HUDEP-2 (cell line): Measurements from ENCODE around the gene TTLL11.

Experiments used
- DNase-seq, 76 experiments: peaks; one replicate each; lab custom pipeline; 2025; ENCODE audit not compliant: unreplicated experiment in 76 of 76; lab: John Stamatoyannopoulos, UW

Gene TTLL11

DNA sequence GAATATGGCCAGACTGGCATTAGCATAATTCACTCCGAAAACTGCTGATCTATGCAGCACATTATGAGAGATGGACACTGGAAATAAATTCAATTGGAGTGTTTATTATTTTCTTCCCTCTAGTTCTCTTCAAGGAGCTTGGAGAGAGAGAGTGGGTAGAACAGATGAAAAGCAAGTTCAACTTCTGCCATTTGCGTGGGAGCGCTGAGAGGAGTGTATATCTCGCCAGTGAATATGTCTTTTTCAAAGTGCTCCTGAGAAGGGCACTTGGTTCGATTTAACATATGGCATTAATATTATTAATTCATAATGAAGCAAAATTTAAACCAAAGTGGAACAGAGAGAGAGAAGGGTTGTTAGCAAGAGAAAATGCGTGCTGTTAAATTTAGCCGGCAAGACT, 227.2 kb downstream of the TTLL11 start:
- no peak for DNase-seq

DNA sequence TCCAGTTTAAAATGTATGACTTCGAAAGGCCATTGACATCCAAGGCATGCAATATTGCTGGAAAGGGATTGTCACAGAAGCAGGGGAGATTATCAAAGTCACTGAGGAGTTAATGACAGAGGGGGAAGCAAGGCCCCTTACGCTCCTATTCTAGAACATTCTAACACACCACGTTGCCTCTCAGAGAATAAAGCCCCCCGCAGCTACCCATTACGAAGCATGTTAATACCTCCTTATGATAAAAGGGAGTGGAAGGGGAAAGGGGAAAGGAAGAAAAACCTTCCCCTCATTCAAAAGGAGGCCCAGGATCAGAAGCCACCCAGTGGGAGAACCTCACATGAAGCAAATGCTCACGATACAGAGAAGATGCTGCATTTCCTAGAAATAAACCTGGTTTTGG, 228.0 kb downstream of the TTLL11 start:
- no peak for DNase-seq

DNA sequence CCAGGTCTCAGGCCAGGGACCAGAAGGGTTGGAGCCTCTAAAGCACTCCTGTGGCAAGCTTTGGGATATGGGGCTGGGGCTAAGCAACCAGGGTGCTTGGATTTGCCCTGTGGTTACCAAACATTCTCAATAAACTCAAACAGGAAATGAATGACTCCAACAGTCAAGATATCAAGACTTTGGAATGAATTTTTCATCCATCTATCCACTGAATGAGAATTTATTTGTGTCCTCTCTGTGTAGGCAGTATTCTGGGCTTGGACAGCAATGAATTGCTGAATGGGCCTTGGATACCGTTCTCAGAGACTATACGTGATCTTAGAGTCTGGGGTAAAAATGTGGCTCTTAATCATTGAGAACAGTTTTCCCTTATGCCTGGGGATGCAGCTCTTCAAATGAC, 229.2 kb downstream of the TTLL11 start:
- no peak for DNase-seq

DNA sequence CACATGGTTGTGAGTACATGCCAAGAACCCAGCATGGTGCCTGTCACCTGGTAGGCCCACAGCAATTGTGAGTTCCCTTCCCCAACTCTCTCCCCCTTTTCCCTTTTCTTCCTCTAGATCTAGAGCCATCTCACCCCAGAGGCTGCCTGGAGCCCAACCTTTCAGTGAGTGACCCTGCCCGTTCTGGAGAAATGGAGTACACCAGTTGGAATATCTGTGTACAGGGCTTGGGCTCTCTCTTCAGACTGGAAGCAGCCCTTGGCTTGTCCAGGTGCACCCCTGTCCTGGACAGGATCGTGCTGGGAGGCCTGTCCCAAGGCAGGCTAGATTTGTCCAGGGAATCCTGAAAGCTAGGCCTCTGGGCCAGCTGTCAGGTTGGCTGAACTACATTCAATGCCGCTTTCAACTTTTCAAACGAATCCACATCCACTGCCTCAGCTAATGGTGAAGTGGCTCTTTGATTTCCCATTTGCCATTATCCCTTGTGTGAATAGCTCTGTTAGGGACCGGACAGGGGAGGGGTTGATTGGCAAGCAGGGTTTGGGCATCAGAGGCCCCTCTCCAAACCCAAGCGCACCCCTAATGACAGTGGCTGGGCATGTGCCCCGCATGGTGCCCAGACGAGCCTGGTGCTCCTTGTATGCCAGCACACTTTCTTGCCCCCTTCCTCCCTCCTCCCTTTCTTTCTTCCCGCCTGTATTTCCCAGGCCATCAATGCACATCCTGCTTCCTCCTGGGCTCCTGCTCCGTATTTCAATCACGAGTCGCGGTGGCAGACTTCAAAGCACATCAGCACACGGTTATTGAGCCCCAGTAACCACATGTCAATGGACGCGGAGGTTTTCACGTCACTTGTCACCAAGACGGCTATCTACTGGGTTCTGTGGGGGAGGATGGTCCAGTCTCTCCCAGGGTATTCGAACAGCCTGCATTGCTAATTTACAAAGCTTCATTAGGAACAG, 230.5 kb downstream of the TTLL11 start:
- no peak for DNase-seq

DNA sequence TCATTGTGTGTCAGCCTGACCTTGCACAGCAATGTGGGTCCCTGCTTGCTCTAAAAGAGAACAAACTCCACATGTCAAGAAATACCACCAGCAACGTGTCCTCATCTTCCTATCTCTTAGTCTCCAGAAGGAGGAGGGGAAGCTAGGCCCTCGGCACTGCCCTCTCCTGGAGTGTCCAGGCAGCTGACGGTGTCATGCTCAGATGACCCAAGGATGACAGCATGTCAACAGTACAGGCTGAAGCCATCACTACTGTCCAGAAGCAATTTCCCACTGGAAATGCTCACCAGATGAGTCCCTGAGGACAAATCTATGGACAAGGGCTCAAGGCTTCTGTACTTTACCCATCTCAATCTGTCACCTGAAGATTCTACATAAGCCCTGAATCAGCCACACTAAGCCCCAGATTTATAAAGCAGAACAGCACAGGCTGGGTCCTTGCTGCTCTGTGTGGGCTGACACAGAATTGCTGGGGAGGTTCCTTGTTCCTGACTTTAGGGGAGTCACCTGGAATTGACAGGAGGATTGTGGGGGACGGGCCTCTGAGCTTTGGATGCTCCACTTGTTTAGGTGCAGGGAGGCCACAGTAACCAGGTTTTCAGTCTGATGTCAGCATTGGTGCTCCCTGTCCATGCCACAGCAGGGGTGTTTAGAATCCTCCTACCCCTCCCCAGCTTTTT, 231.5 kb downstream of the TTLL11 start:
- peak in 52 of 76 experiments; percentile 3 to 55 (median 26) for DNase-seq

DNA sequence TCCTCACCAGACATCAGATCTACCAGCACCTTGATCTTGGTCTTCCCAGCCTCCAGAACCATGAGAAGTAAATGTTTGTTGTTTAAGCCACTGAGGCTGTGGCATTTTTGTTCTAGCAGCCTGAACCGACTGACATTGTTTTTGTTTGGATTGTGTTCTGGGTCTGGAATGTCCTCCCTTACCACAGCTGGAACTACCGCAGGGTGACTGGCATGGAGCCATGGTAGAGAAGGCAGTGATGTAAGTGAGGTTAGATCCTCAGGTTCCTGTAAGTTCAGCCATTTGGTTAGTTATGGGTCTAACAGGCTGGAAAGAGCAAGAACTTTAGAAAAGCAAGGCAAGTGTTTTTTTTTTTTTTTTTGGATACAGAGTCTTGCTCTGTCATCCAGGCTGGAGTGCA, 232.4 kb downstream of the TTLL11 start:
- no peak for DNase-seq

DNA sequence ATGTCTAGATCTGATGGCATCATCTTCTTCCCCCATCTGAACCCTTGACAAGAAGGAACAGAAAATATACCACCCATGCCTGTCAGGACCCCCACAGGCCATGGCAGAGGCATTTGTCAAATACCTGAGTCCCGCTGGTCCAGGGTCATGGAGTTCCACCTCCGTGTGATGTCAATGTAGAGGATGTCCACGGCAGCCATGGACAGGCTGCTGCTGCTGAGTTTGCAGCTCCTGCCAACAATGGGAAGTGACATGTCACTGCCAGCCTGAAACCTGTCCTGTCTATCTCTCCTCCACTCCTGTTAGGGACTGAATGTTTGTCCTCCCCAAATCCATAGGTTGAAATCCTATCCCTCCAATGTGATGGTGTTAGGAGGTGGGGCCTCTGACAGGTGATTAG, 232.9 kb downstream of the TTLL11 start:
- no peak for DNase-seq

DNA sequence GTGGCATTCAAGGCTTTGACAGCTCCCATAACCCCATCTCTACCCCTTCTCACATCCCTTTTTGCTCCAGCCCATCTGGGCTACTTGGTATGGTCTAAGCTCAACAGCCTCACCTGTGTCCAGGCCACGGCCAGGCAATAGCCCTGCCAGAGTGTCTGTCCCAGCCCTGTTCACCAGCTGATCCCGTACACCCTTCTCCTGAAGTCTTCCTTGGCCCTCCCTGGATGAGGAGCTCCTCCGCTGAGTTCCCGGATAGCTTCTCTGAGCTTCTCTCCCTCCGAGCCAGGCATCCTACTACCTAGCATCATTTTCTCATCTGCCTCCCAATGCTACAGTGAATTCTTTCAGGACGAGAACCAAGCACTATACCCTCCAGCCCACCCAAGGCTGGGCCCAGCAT, 233.5 kb downstream of the TTLL11 start:
- no peak for DNase-seq

DNA sequence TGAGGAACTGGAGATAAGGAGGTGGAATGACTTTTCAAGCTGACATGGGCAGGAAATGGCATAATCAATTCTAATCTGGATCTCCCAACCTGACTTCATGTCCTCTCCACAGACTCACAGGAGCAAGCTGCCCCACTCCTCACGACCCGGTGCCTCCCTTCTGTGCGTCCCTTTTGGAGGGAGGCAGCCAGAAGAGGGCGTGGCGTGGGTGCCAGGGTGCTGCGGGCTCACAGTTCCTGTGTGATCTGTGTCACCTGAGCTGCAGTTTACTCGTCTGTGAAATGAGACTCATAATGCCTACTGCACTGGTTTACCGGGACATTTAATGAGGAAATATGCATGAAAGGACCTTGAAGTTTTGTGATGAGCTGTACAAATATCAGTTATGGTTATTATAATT, 234.3 kb downstream of the TTLL11 start:
- DNase-seq: no peak

DNA sequence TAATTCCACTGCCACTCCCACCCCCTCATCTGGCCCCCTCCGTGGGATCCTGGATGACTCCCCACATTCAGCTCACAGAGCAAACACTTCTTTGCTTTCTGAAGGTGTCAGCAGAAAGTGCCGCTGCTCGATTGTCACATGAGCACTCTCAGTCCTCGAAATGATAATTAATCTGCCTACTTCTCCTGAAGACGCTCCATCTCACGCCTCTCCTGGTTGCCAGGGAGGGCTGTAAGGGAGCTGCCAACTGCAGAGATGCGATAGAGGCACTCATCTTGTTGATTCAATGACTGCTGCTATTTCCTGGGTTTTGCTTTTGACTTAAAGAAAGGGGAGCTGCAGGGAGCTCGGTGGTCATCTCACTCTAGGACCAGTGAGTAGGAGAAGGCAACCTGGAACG, 235.2 kb downstream of the TTLL11 start:
- DNase-seq: no peak

DNA sequence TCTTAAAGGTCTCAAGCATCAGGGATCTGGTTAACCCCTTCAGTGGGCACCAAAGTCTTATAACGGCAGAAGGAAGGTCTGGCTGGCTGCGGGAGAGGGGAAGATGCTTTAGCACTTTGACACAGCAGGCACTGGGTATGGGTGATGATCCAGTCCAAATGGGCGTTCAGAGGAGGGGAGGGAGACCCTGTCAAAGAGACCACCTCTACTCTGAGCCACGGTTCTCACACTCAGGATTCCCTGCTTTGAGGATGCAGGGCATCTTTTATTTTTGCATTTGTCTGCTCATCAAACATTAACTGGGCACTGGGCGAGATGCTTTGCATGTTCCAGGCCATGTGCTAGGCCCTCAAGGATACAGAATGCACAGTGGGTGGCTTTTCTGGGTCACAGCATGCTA, 237.6 kb downstream of the TTLL11 start:
- DNase-seq: no peak

DNA sequence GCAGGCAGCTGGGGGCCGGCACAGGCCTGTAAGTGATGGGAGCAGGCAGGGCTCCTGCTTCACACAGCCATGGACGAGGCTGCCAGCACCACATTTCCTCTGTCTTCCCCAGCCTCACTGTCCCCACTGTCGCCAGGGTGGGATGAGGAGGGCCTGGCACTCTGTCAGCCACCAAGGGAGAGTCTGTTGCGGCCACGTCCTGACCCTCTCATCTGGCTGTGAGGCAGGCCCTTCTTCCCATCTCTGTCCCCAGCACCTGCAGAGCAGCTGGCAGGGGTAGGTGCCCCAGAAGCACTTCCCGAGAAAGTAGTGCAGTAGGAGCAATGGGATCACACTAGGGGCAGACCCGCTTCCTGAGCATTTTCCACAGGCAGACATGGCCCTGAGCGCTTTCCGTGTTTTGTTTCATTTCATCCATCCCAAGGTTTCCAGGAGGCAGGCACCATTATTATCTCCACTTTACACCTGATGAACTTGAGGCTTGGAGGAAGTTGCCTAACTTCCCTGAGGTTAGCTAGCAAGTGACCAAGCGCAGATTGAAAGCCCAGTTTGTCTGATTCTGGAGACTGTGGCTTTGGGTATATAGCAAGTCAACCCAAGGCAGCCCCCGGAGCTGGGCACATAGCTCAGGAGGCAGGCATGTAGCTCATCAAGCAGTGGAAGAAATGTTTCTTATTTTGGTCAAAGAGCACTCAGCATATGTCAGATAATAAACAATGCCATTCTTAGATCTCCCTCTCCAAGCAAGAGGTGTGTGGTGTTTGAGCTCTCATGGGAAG, 239.3 kb downstream of the TTLL11 start:
- DNase-seq: no peak

DNA sequence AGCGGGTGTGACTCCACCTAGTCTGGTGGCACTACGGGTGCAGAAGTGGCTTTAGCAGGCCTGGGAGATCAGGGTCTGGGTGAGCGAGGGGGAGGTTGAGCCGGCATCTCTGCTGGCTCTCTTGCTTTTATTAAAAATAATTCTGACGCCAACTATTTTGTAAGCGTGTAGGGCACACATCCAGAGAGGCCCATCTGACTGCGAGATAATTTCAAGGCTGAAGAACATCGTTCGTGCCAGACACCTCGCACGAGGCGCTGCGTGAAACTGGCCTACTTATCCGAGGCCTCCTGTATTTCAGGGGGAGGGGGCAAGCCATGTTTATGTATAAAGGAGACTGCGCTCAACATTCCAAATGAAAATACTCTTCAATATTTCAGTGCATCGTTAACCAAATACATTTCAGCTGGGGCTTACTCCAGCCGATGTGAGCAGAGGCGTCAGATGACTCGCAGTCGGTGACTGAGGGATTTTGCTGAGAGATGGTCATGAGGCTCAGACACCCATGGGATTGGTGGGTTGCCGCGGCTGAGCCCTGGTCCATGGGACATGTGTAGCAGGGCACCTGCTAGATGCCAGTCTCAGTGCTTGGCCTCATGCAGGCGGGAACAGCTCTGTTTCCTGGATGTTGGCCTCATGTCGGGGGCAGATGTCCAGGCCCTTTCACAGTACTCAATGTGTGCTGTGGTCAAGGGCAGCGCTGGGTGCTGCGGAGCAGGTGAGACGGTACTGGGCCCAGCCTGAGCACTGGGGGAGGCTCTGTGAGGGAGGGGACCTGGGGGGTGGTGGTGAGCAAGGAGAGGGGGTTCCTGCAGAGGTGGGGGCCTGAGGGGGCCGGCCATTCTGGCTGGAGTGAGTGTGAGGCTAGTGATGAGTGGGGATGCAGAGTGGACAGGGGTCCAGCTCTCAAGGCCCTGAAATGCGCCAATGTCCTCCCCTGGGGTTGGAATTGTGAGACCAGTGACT, 240.2 kb downstream of the TTLL11 start:
- DNase-seq: no peak

DNA sequence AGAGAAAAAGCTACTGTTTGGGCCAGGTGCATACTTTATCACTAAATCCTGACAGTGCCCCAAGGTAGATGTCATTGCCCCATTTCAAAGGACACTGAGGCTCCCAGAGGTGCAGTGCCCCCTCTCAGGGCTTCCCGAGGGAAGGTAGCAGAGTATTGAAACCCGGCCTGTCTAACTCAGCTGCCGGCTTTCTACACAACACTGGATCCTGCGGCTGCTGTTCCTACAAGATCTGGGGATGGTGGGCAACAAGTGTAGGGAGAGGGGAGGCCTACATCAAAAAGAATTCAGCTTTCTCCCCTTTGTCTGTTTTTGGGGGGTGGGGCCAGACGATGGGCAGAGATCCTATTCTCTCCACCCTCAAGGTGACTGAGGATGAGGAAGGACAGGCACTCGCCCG, 240.9 kb downstream of the TTLL11 start:
- no peak for DNase-seq

DNA sequence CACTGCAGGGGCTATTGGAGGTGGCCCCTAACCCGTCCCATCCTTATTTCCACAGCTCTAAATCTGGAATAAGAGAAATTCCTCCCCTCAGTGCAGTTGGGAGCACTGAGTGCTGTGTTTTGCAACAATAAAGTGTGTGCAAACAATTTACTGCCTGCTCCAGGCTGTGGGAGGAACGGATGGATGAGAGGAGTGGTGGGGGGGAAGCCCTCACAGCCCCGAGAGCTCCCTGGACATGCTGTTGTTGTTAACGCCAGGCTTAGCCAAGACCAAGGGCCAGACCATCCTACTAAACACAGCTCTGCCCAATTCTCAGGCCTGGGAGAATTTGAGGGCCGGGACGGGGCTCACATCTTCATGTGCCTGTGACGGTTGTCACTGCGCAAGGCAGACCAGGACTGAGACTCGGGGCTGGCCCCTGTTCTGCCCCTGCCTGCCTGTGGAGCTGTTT, 241.4 kb downstream of the TTLL11 start:
- no peak for DNase-seq

DNA sequence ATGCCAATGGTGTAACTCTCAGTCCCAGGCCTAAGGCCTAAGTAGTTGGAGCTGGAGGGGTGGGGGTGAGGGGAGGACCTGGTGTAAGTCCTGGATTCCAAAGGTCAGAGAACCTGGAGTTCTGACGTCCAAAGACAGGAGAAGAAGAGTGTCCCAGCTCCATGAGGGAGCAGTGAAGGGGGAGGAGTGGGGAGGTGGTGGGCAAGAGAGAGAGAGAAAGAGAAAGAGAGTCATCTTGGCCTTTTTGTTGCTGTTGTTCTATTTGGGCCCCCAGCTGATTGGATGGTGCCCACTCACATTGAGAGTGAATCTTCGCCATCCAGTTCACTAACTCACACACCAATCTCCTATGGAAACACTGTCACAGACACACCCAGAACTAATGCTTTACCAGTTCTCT, 242.7 kb downstream of the TTLL11 start:
- no peak for DNase-seq

DNA sequence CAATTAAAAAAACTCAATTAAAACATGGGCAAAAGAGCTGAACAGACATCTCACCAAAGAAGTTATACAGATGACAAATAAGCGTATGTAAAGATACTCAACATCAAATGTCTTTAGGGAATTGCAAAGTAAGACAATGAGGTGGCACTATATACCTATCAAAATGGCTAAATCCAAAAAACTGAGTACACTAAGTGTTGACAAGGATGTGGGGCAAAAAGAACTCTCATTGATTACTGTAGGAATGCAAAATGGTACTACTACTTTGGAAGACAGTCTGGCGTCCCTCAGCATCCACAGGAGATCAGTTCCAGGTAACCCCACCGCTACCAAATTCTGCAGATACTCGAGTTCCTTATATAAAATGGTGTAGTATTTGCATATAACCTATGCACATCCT, 243.6 kb downstream of the TTLL11 start:
- no peak for DNase-seq

DNA sequence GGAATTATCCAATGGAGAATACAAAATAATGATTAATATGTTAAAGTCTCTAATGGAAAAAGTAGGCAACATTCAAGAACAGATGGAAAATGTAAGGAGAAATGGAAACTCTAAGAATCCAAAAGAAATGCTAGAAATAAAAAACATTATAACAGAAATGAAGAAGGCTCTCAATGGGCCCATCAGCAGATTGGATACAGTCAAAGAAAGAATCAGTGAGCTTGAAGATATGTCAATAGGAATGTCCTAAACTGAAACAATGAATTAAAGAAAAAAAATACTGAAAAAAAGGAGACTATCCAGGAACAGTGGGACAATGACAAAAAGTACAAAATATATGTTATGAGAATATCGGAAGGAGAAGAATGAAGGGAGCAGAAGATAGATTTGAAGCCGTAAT, 248.5 kb downstream of the TTLL11 start:
- DNase-seq: no peak

DNA sequence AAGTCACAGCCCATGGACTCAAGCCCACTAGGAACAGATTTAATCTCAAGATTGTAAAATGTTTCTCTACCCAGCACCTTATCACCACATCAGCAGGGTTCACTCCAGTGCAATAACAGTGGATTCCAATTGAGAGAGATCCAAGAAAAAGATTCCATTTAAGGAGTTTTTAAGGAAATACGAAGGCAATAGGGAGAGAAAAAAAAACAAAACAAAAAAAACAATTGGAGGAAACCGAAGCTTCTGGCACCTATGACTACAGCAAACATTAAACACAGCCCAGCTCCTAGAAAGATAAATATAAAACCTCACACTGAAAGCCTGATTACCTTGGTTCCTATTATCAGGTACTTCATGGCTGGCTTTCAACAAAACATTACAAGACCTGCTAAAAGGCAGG, 249.0 kb downstream of the TTLL11 start:
- DNase-seq: no peak

DNA sequence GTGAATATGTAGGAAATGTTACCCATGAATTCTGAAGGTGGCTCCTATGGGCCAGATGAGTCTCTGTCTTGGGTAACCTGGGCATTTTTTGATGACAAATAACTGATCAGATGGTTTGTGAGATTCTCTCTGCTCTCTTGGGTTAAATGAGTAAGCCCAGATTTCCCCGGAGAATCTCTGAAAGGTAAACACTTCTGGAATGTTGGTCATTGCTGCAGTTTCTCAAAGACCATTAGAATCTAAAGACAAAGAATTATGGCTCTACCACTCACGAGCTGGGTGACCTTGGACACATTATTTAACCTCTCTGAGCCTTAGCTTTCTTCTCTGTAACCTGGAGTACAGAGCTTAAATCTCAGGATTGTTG, 250.5 kb downstream of the TTLL11 start:
- no peak for DNase-seq
